ENCODE results near the gene CERS1.
"Not testable (repeated sequence)": the region's sequence is repeated elsewhere in the genome, so short reads cannot be mapped to it uniquely, and the experiment has no call there.

The CERS1 gene

DNA sequence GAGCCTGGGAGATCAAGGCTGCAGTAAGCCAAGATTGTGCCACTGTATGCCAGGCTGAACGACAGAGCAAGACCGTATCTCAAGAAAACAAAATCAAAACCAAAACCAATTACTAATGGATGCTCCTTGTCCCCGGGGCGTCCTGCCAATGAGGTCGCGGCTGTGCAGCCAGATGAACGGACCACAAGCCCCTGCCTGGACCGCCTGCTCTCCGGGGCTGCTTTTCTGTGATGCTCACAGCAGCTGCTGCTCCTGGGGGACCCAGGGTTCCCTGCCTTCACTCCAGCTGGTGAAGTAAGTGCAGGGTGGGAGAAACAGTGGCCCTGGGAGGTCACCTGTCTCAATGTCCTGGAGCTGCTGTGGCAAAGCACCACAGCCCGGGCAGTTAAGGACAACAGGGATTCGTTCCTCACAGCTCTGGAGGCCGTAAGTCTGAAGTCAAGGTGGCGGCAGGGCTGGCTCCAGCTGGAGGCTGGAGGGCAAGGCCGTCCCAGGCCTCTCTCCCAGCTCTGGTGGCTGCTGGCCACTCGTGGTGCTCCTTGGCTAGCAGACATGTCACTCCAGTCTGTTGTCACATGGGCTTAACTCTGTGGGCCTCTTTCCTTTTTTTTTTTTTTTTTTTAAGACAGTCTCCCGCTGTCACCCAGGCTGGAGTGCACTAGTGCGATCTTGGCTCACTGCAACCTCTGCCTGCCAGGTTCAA, 13.1 kb upstream of the CERS1 start:
- H3K9me3 Mint-ChIP-seq = no peaks in the 10 kb centered on the region
- no peak for ATAC-seq
- H3K27me3 Mint-ChIP-seq = no peaks in the 10 kb centered on the region

GRCh38 chr19:18906605-18907519, 10.9 kb upstream of the CERS1 start:
- Mint-ChIP-seq H3K36me3 (ENCODE audit: low read depth) (peaks cover 7% of the 10 kb centered on the region), H3K27me3 (no peaks in the 10 kb centered on the region)

More for the DNA sequence above, 13.1 kb upstream of the CERS1 start:
- H3K27ac Mint-ChIP-seq = no peak overlapping the region
- H3K4me3 Mint-ChIP-seq = no peak overlapping the region
- peaks cover 16% of the 10 kb centered on the region for H3K36me3 Mint-ChIP-seq (ENCODE audit: low read depth)
- DNase-seq = no peak
- H3K4me1 Mint-ChIP-seq = peaks cover 5% of the 10 kb centered on the region

DNA sequence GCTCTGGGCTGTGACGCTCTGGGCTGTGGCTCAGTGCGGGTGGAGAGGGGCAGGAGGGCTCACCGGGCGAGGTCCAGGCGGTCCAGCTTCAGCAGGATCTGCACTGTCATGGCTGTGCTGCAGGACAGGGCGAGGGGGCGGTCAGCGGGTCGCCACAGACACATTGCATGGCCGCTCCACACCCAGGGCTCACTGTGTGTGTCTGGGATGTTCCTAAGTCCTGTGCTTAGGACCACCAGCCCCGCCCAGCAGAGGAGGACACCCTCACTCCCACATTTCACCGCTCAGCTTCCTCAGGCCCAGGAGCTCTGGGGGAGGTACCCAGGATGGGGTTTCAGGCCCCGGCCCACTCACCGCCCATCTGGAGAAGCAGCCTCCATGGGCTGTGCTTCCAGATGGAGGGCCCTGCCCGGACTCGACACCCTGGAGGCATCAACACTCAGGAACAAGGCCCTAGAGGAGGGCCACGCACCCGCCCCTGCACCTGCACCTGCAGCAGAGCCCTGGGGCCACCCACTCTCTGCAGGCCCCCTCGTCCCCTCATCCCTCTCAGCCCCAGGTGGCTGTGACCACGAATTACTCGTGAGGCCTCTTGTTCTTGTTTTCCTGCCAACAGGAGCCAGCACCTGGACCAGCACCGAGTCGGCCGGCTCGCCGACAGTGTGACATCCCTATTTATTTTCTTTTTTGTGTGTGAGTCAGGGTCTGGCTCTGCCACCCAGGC, 9.7 kb upstream of the CERS1 start:
- Mint-ChIP-seq H3K4me1 (no peaks in the 10 kb centered on the region), H3K36me3 (ENCODE audit: low read depth) (peaks cover 7% of the 10 kb centered on the region), H3K27ac (no peak overlapping the region), H3K4me3 (no peak overlapping the region), H3K9me3 (no peaks in the 10 kb centered on the region), H3K27me3 (no peaks in the 10 kb centered on the region)
- ATAC-seq (no peak), DNase-seq (no peak)

More at GRCh38 chr19:18906605-18907519, 10.9 kb upstream of the CERS1 start:
- Mint-ChIP-seq H3K27ac (no peak overlapping the region), H3K4me3 (no peak overlapping the region), H3K9me3 (no peaks in the 10 kb centered on the region), H3K4me1 (no peaks in the 10 kb centered on the region)
- no peak for DNase-seq
- no peak for ATAC-seq

DNA sequence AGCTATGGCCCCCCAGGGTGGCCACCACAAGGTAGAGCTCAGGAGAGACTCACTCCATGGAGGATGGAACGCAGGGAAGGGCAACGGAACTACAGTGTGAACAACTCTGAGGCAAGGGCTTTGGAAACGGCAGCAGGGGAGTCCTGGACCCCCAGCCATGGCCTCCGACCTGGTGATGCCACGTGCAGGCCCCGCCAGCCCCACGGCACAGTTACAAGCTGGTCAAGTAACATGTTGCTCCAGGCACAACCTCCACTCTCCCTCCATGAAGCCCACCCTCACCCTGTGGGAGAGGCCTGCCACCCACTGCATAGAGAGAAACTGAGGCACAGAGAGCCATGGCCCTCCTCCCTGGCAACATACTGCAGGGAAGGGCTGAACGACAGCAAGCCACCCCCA, 9.1 kb upstream of the CERS1 start:
- DNase-seq (no peak), ATAC-seq (no peak)
- H3K4me1 Mint-ChIP-seq = no peaks in the 10 kb centered on the region
- H3K36me3 Mint-ChIP-seq (ENCODE audit: low read depth) = peaks cover 7% of the 10 kb centered on the region
- no peaks in the 10 kb centered on the region for H3K27me3 Mint-ChIP-seq
- no peak overlapping the region for H3K27ac Mint-ChIP-seq
- no peaks in the 10 kb centered on the region for H3K9me3 Mint-ChIP-seq
- H3K4me3 Mint-ChIP-seq = no peak overlapping the region

DNA sequence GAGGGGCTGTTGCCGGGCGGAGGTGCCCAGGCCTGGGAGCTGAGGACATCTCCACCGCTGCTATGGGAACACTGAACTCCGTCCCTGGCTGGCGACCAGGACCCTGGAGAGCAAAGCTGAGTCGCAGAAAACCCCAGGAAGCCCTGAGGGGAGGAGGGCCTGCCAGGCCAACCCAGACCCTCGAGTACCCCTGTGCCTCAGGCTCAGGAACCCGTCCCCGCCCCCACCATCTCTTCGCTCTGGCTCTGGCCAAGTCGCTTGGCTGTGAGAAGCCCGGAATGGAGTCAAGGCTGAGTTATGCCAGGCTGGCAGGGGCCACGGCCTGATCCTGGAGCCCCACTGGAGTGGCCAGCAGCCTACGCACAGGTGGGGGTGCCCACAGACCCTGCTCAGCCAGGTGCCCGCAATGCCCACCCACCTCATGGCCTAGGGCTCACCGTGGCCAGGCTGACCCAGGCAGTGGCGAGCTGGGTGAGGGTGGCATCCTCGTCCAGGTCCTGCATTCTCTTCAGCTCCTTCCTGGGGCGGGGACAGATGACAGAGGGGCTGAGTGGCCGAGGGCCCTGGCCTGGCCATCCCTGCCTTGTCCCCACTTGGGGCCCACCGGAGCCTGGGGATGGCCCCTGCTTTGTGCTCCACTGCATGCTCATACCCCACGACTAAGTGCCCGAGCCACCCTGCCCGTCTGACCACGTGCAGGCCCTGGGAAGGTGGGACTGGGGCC, 8.5 kb upstream of the CERS1 start:
- H3K4me3 Mint-ChIP-seq = no peak overlapping the region

GRCh38 chr19:18903156-18904037, 7.4 kb upstream of the CERS1 start:
- no peak overlapping the region for H3K27ac Mint-ChIP-seq

More for the DNA sequence above, 8.5 kb upstream of the CERS1 start:
- H3K27me3 Mint-ChIP-seq = no peaks in the 10 kb centered on the region
- no peaks in the 10 kb centered on the region for H3K4me1 Mint-ChIP-seq
- peaks cover 4% of the 10 kb centered on the region for H3K36me3 Mint-ChIP-seq (ENCODE audit: low read depth)
- no peaks in the 10 kb centered on the region for H3K9me3 Mint-ChIP-seq
- ATAC-seq (no peak), DNase-seq (no peak)
- H3K27ac Mint-ChIP-seq = no peak overlapping the region

DNA sequence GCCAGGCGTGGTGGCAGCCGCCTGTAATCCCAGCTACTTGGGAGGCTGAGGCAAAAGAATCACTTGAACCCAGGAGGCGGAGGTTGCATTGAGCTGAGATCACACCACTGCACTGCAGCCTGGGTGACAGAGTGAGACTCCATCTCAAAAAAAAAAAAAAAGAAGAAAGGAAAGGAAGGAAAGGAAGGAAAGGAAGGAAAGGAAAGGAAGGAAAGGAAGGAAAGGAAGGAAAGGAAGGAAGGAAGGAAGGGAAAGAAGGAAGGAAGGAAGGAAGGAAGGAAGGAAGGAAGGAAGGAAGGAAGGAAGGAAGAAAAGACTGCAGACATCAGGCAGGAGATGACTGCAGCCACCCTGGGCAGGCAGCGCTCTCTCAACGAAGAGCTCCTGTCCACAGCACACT, 6.6 kb upstream of the CERS1 start:
- not testable (repeated sequence) for H3K4me1 Mint-ChIP-seq; H3K9me3 Mint-ChIP-seq; DNase-seq; H3K27me3 Mint-ChIP-seq; H3K27ac Mint-ChIP-seq; H3K36me3 Mint-ChIP-seq (ENCODE audit: low read depth); H3K4me3 Mint-ChIP-seq; ATAC-seq

More at GRCh38 chr19:18903156-18904037, 7.4 kb upstream of the CERS1 start:
- Mint-ChIP-seq H3K36me3 (ENCODE audit: low read depth) (peaks cover 4% of the 10 kb centered on the region), H3K4me3 (no peak overlapping the region), H3K27me3 (no peaks in the 10 kb centered on the region), H3K9me3 (no peaks in the 10 kb centered on the region), H3K4me1 (no peaks in the 10 kb centered on the region)
- ATAC-seq = no peak
- DNase-seq = no peak

GRCh38 chr19:18901491-18901890, 5.5 kb upstream of the CERS1 start:
- Mint-ChIP-seq H3K4me3 (no peak overlapping the region), H3K36me3 (ENCODE audit: low read depth) (peaks cover 4% of the 10 kb centered on the region), H3K4me1 (peaks cover 5% of the 10 kb centered on the region), H3K27me3 (peaks cover 12% of the 10 kb centered on the region), H3K9me3 (no peaks in the 10 kb centered on the region), H3K27ac (no peak overlapping the region)
- DNase-seq = no peak
- ATAC-seq = no peak

DNA sequence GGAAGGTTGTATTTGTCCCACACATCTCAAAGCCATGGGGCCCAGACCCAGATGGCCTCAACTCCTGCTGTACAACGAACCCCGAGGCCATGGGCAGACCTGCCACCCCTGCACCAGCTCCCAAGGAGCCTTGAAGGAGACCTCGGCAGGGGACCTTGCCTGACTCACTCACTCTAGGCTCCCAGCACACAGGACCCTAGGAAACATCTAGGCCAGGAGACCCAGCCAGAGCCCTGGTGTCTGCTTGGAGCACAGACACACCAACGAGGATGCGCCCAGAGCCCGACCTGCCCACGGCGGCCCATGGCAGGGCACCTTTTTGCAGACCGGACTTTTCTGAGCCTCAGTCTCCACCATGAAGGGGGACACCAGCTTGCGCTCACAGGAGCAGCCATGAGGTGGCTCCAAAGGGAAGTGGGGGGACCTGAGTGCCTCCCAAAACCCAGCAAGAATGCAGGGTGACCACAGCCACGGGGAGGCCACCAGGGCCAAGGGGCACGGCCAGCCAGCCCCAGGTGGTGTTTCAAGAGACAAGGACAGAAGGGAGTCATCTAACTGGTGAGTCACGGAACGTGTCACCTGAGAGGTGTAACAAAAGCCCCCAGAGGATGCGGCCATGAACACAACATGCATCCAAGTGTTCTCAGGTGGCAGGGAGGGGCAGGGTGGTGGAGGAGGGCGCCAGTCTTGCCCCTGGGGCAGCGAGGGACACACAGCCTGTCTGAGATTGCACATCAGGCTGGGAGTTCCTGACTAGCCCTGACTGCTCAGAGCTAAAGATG, 4.9 kb upstream of the CERS1 start:
- Mint-ChIP-seq H3K27me3 (peaks cover 14% of the 10 kb centered on the region), H3K4me1 (peaks cover 6% of the 10 kb centered on the region), H3K9me3 (no peaks in the 10 kb centered on the region), H3K27ac (no peak overlapping the region), H3K36me3 (ENCODE audit: low read depth) (peaks cover 4% of the 10 kb centered on the region), H3K4me3 (no peak overlapping the region)
- DNase-seq (no peak), ATAC-seq (no peak)

DNA sequence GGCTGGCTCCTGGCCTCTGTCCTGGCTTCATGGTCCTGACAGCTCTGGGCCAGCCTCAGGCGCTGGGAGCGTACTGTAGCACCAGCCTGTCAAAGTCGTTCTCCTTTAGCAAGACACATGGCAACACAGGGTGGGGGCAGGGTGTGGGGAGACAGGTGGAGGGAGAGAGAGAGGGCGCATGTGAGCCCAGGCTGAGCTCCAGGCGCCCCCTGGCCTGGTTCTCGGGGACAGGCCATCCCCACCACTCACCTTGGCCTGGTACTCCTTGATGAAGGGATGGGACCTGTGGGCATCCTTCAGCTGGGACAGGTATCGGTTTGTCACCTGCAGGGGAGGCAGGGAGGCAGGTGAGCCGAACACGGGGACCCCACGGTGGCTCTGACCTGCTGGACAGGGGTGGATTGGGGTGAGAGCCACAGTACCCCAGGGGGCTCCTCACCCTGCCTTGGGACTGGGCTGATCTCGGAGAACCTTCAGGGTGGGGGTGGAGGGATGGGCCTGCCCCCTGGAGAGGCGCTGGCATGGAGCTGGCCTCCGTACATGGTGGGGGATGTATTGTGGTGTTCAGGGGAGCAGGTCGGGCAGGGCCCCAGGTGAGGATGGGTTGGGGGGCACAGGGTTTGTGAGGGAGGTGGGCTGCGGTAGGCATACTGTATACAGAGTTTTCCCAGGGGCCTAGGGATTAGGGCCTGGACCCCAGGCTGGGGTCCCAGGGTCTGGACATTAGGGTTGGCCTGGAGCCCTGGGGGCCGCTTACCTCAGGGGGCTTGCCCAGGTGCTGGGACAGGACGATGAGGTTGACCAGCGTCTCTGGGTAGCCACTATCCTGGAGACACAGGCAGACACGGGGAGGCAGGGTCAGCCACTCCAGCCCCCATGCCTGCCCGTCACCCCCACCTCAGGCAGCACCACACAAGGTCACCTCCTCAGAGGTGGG, 3.9 kb upstream of the CERS1 start:
- Mint-ChIP-seq H3K4me1 (peaks cover 6% of the 10 kb centered on the region), H3K4me3 (no peak overlapping the region), H3K36me3 (ENCODE audit: low read depth) (no peaks in the 10 kb centered on the region), H3K27ac (no peak overlapping the region), H3K9me3 (no peaks in the 10 kb centered on the region), H3K27me3 (peaks cover 15% of the 10 kb centered on the region)
- ATAC-seq (no peak), DNase-seq (no peak)

DNA sequence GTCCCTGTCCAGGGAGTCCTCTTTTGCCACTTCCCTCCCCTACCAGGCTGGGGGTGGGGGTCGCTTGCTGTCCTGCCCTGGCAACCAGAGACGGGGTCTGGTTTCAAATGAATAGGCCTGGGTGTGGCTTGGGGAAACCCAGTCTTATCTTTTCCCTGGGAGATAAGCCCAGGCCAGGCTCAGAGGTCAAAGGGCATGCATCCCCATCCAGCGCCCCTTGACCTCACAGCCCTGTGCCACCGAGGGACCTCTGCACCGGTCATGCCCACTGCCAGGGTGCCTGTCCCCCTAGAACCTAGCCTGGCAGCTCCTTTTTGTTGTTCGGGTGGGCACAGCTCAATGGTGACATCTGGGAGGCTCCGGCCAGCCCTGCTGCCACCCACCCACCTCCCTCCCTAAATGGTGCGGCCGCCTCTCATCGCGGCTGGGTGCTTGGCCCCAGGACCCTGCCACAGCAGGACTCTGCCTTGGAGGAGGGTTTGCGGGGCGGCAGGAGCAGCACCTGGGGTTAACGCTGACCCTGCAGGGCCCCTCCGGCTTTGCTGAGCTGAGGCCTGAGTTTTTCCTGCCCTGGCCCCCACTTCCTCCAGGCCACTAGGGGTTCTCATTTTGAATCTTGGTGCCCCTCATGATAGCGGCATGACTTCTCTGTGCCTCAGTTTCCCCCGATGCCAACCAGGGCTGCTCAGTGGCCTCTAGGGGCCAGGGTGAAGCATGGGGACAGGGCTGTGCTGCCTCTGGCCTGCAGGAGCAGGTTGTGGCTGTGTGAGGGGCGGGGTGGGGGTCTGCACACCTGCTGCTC, 2.9 kb upstream of the CERS1 start:
- H3K4me1 Mint-ChIP-seq = peaks cover 6% of the 10 kb centered on the region
- ATAC-seq (no peak), DNase-seq (no peak)
- H3K27me3 Mint-ChIP-seq = peaks cover 22% of the 10 kb centered on the region
- H3K36me3 Mint-ChIP-seq (ENCODE audit: low read depth) = no peaks in the 10 kb centered on the region
- H3K9me3 Mint-ChIP-seq = no peaks in the 10 kb centered on the region
- no peak overlapping the region for H3K27ac Mint-ChIP-seq
- no peak overlapping the region for H3K4me3 Mint-ChIP-seq
